ENCODE data around the gene TRAF1. TPM values are rescaled to one million over a fixed set of nuclear protein-coding genes. Genes with fewer than 3 reads are reported as not detected.

The TRAF1 gene
- total and polyA plus RNA-seq, 10 of the 15 experiments (the other 5 are each of a cell fraction or from before 2014, with no cell fraction given): 13.8 to 163 (median 128) TPM

DNA sequence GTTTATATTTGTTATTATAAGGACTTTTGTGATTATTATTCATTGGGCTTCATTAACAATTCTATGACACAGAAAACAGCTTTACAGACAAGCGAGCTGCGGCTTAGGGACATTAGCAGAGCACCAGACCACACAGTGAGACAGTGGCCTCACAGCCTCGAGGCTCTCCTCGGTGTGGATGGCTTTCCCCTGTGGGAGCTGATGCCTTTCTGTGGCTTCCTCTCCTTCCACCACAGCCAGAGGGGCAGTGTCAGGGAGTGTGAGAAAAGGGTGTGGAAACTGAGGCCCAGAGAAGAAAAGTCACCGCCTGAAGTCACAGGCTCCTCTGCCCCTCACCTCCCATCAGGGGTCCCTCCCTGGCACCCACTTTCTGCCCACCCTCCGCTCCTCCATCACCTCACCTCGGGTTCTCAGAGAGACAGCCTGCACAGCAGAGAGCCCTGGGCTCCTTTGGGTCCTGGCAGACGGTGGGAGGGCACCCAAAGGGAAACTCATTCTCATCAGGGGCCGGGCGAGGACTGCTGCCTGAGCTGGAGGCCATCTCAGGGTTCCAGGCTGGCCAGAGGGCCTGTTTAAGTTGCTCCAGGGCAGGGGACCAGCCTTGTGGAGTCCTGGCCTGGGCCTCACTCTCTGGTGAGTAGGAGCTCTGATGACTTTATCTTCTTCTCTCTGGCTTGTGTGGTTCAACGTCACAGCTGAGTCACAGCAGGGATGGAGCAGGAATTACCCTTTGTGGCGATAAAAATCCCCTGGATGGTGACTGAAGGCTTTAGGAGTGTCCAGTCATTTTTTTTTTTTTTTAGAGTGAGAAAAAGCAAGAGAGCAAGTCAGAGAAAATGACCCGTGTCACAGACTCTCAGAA, 830 bp downstream of the TRAF1 start (continued):
- TF ChIP-seq ATF7 (IDR thresholded peaks at IDR 0.05; ENCODE audit: low read depth) (peak; percentile 81), REST (IDR thresholded peaks at IDR 0.05; ENCODE audit: low read depth, low read length) (no peak), STAT3 (IDR thresholded peaks at IDR 0.05; ENCODE audit: low read depth, low read length) (no peak), FOXM1 (IDR thresholded peaks at IDR 0.05; ENCODE audit: low read depth, low read length) (no peak), HDGF (IDR thresholded peaks at IDR 0.05) (peak; percentile 60; the same call in 1 of the 2 replicates), POLR2AphosphoS2 (IDR thresholded peaks at IDR 0.05; ENCODE audit: low read depth, low read length) (peak; percentile 93), RBBP5 (conservative IDR thresholded peaks at IDR 0.05) (no peak), IKZF2 (IDR thresholded peaks at IDR 0.05) (no peak; a peak in 2 of 4 replicates), TCF3 (IDR thresholded peaks at IDR 0.05; ENCODE audit: borderline replicate concordance, insufficient read depth, low read depth, low read length) (peak; percentile 57; the same call in 1 of the 2 replicates), ESRRA (IDR thresholded peaks at IDR 0.05; ENCODE audit: low read length) (no peak), NR2C1 (IDR thresholded peaks at IDR 0.05) (no peak), PAX5 (IDR thresholded peaks at IDR 0.05; ENCODE audit: borderline replicate concordance, low read depth, low read length) (0 out of 2 replicates have a peak, but pooled peaks have one; percentile 41), IRF5 (IDR thresholded peaks at IDR 0.05; ENCODE audit: borderline replicate concordance) (no peak), MXI1 (IDR thresholded peaks at IDR 0.05; ENCODE audit: low read depth, low read length) (0 out of 2 replicates have a peak, but pooled peaks have one; percentile 22), BCL3 (IDR thresholded peaks at IDR 0.05; ENCODE audit: borderline replicate concordance, insufficient read depth, low read depth, low read length, poor library complexity, severe bottlenecking) (peak; percentile 52), HSF1 (IDR thresholded peaks at IDR 0.05; ENCODE audit: low read depth, low read length) (no peak), SMAD5 (IDR thresholded peaks at IDR 0.05; ENCODE audit: low read depth) (peak; percentile 98)
- TF ChIP-seq, protein P1, sequence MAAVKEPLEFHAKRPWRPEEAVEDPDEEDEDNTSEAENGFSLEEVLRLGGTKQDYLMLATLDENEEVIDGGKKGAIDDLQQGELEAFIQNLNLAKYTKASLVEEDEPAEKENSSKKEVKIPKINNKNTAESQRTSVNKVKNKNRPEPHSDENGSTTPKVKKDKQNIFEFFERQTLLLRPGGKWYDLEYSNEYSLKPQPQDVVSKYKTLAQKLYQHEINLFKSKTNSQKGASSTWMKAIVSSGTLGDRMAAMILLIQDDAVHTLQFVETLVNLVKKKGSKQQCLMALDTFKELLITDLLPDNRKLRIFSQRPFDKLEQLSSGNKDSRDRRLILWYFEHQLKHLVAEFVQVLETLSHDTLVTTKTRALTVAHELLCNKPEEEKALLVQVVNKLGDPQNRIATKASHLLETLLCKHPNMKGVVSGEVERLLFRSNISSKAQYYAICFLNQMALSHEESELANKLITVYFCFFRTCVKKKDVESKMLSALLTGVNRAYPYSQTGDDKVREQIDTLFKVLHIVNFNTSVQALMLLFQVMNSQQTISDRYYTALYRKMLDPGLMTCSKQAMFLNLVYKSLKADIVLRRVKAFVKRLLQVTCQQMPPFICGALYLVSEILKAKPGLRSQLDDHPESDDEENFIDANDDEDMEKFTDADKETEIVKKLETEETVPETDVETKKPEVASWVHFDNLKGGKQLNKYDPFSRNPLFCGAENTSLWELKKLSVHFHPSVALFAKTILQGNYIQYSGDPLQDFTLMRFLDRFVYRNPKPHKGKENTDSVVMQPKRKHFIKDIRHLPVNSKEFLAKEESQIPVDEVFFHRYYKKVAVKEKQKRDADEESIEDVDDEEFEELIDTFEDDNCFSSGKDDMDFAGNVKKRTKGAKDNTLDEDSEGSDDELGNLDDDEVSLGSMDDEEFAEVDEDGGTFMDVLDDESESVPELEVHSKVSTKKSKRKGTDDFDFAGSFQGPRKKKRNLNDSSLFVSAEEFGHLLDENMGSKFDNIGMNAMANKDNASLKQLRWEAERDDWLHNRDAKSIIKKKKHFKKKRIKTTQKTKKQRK (IDR thresholded peaks at IDR 0.05; ENCODE audit: low read depth, low read length): no peak
